Heart left ventricle (tissue), 16 donors: ENCODE results near the gene OR3A2. TPM values are rescaled to one million over a fixed set of nuclear protein-coding genes. Genes with fewer than 3 reads are reported as not detected.

Source experiments
- ATAC-seq, 4 donors: fragments of 200-7000 bp; cut with Tn5 transposase; one replicate each; pipeline ENCODE4 v1.9.1; 2020 to 2022; ENCODE audit warnings: moderate library complexity in 4 of 4, mild to moderate bottlenecking in 3 of 4, moderate number of reproducible peaks in 1 of 4
- DNase-seq, 5 donors: peaks; one replicate each; pipeline ENCODE4 v3.0.0-alpha.2; 2020
- H3K27ac ChIP-seq, 12 donors: fragments of 200-600 bp; sonication (generic) in 4 of 12; one replicate each; pipeline versions ENCODE4 v1.5.0 to v1.8.0; 2016 to 2022; ENCODE audit warnings: mild to moderate bottlenecking in 2 of 12
- H3K27me3 ChIP-seq, 9 donors: fragments of 200-600 bp; sonication (generic) in 2 of 9; one replicate each; pipeline versions ENCODE4 v1.5.1 to v1.8.0; 2016 to 2022; ENCODE audit warnings: mild to moderate bottlenecking in 3 of 9
- H3K36me3 ChIP-seq, 9 donors: fragments of 200-600 bp; sonication (generic) in 2 of 9; one replicate each; pipeline versions ENCODE4 v1.5.0 to v1.8.0; 2018 to 2022; ENCODE audit warnings: mild to moderate bottlenecking in 2 of 9
- H3K4me1 ChIP-seq, 12 donors: fragments of 200-600 bp; sonication (generic) in 4 of 12; one replicate each; pipeline versions ENCODE4 v1.5.0 to v1.8.0; 2016 to 2022; ENCODE audit warnings: mild to moderate bottlenecking in 3 of 12
- H3K4me3 ChIP-seq, 12 donors: fragments of 200-600 bp; sonication (generic) in 4 of 12; one replicate each; pipeline versions ENCODE4 v1.5.0 to v1.8.0; 2017 to 2022; ENCODE audit warnings: mild to moderate bottlenecking in 9 of 12, moderate library complexity in 4 of 12
- H3K9me3 ChIP-seq, 12 donors: fragments of 200-600 bp; sonication (generic) in 4 of 12; one replicate each; pipeline versions ENCODE4 v1.5.0 to v1.8.0; 2016 to 2022; ENCODE audit warnings: mild to moderate bottlenecking in 1 of 12
- CTCF ChIP-seq, 12 donors: fragments of 200-600 bp; sonication (generic) in 4 of 12; IDR thresholded peaks; one replicate each; pipeline versions ENCODE4 v1.5.0 to v1.8.0; 2018 to 2022; ENCODE audit warnings: antibody characterized with exemption in 12 of 12, mild to moderate bottlenecking in 5 of 12
- POLR2A ChIP-seq, 2 donors: fragments of 450-650 bp; IDR thresholded peaks; one replicate each; pipeline ENCODE4 v1.6.1; 2017; ENCODE audit warnings: antibody characterized with exemption in 2 of 2, mild to moderate bottlenecking in 2 of 2, moderate library complexity in 2 of 2
- WGBS, 4 donors: extraction: QIAGEN DNeasy Blood & Tissue Kit in 2 of 4; methylation state at CpG; one replicate each; pipeline versions ENCODE4 v1.1.5 to v1.1.7; 2013 to 2018; 5-methylcytosine and 5-hydroxymethylcytosine counted together
- intact Hi-C, 10 donors: fragments of 100-400 bp; cut with DNase I; formaldehyde crosslinking; loops; one replicate each; pipeline versions ENCODE4 v1.11.1 to v1.14.2; 2022
- polyA plus RNA-seq, 2 donors: library from polyadenylated mRNA; stranded (reverse); fragments of 200-250 nt; gene quantifications; one replicate each; pipeline ENCODE4 v1.2.3, GENCODE V29; 2013
- total RNA-seq, 9 donors: library from RNA; depleted of rRNA in 2 of 9; stranded (reverse); fragments of >200 nt in 2 of 9; fragmentation: NEBNext Ultra II Directional in 3 of 9; extraction: Animal tissue kit (Norgen Biotek cat#: 25700) in 3 of 9; gene quantifications; one replicate each; pipeline versions ENCODE4 v1.1.0 to v1.2.4, GENCODE V29; 2016 to 2023
- donor health status: ischemic (EF 13 %, LVEDD 7.1; RV severe dilation, severe dysfunction).
- donor health status: healthy with polysubstance abuse.
- donor health status: DM: no; HTN: yes; CAD: no.
- donor health status: DM: no; HTN: no; CAD: no.
- donor health status: ischemic (EF 25% LVEDD 6.9; RV normal size, moderate dysfunction).
- donor health status: ischemic (EF 25% LVEDD 5.7; RV mildly dilated, moderate dysfunction).
- donor health status: healthy.
- donor health status: DM: yes; HTN: yes; CAD: no.
- donor health status: ischemic (EF 35%, LVEDD 5.7; RV mildly dilated, moderate dysfunction).
- donor health status: nonischemic (EF 11% LVEDD 7.7; RV severe dilation, severe dysfunction).
- donor health status: DM: yes; HTN: yes; CAD: no.
- donor health status: PGD.
- donor health status: ischemic (EF 29% LVEDD 5.4; RV normal size, mild dysfunction).
- donor health status: nonischemic (EF 23%, LVEDD 6.1; RV moderate dilation, normal function).

OR3A2 gene
- total and polyA plus RNA-seq, 11 donors, result 0.35 TPM; not detected in 10

- H3K9me3 ChIP-seq, result no peaks in the 10 kb centered on the region
- no peaks in the 10 kb centered on the region for H3K4me1 ChIP-seq
- H3K27ac ChIP-seq, result no peak overlapping the region
- TF ChIP-seq POLR2A (IDR thresholded peaks at IDR 0.05) (no peak), CTCF (IDR thresholded peaks at IDR 0.05) (no peak)
- intact Hi-C loops, result no loop called here
- H3K27me3 ChIP-seq, result no peaks in the 10 kb centered on the region
- 70 to 86% (median 78%) methylated on average over 1 of the region's 1 CpG for WGBS, 4 donors
- no peaks in the 10 kb centered on the region for H3K36me3 ChIP-seq
- H3K4me3 ChIP-seq, result no peak overlapping the region
- DNase-seq, result no peak
- ATAC-seq, result no peak
These were observed 103.2 kb downstream of the OR3A2 start for GRCh38 chr17:3282901-3283300.

- Histone ChIP-seq H3K4me1 (no peaks in the 10 kb centered on the region), H3K27me3 (no peaks in the 10 kb centered on the region), H3K36me3 (no peaks in the 10 kb centered on the region), H3K27ac (no peak overlapping the region), H3K4me3 (no peak overlapping the region), H3K9me3 (peaks cover 0 to 16% (median 1%) of the 10 kb centered on the region in 12 donors)
- 58 to 64% (median 60%) methylated on average over 4 of the region's 4 CpGs for WGBS, 4 donors
- ATAC-seq (no peak), DNase-seq (no peak)
- no peak for TF ChIP-seq CTCF (IDR thresholded peaks at IDR 0.05)
- no peak for TF ChIP-seq POLR2A (IDR thresholded peaks at IDR 0.05)
- intact Hi-C loops, result no loop called here
These were observed 110.0 kb downstream of the OR3A2 start for GRCh38 chr17:3276126-3276525.

DNA sequence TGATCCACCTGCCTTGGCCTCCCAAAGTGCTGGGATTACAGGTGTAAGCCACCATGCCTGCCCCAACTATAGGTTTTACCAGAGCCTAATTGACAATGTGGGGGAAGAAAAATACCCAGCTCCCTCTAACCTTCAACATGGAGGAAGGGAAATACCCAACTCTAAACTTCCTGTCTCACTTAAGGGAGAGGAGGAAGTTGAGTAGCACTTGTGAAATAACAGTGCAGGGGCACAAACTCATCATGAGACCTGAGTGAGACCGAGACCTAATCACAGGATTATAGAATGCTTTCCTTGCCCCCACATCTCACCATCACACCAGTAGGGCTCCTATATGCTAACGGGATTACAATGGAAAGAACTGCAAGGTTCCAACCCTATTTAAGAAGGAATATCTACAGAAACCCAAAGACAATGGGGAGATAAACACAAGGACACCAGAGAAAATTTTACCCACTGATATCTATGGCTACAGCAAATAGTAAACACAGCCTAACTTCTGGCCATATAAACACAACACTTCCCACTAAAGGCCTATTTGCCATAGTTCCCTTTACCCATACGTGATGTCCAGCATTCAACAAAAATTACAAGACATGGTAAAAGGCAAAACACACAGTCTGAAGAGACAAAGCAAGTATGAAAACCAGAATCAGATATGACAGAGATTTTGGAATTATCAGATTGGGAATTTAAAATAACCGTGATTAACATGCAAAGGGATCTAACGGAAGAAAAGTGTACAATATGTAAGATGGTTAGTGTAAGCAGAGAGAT lies 114.8 kb downstream of the OR3A2 start:
- no peak for DNase-seq
- no peak for ATAC-seq

DNA sequence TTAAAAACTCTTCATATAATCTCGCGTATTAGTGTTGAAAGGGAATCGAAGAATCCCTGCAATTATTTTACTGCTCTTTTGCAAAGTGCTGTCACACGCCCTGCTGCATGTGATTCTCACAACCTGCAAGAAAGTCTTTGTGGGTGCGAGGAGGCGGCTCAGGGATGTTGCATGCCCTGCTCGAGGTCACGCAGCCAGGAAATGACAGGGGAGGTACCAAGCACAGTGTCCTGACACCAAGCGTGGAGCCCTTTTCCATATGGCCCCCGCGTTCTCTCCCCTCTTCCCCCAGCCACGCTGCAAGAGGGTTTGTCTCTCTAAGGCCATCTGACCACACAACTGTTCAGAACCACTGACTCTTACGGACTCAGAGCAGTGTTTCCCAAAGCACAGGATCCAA lies 125.5 kb downstream of the OR3A2 start:
- peaks cover 0 to 8% (median 0%) of the 10 kb centered on the region in 9 donors for H3K27me3 ChIP-seq
- TF ChIP-seq POLR2A (IDR thresholded peaks at IDR 0.05) (no peak), CTCF (IDR thresholded peaks at IDR 0.05) (no peak)
- no peaks in the 10 kb centered on the region for H3K9me3 ChIP-seq
- DNase-seq (no peak), ATAC-seq (no peak)
- H3K4me1 ChIP-seq, result no peaks in the 10 kb centered on the region
- H3K4me3 ChIP-seq, result no peak overlapping the region
- WGBS, 4 donors, result 76 to 82% (median 79%) methylated on average over 13 of the region's 13 CpGs
- intact Hi-C loops, result no loop called here
- H3K36me3 ChIP-seq, result no peaks in the 10 kb centered on the region
- H3K27ac ChIP-seq, result no peak overlapping the region

More for the DNA sequence above, 114.8 kb downstream of the OR3A2 start:
- peaks cover 0 to 6% (median 0%) of the 10 kb centered on the region in 9 donors for H3K27me3 ChIP-seq
- 76 to 88% (median 82%) methylated on average over 5 of the region's 5 CpGs for WGBS, 4 donors
- H3K4me1 ChIP-seq, result no peaks in the 10 kb centered on the region
- H3K27ac ChIP-seq, result no peak overlapping the region
- intact Hi-C loops, result no loop called here
- TF ChIP-seq POLR2A (IDR thresholded peaks at IDR 0.05) (no peak), CTCF (IDR thresholded peaks at IDR 0.05) (no peak)
- peaks cover 0 to 19% (median 4%) of the 10 kb centered on the region in 12 donors for H3K9me3 ChIP-seq
- no peak overlapping the region for H3K4me3 ChIP-seq
- no peaks in the 10 kb centered on the region for H3K36me3 ChIP-seq
